Measurements from ENCODE around the gene NOP10.

- TF ChIP-seq, protein P1, sequence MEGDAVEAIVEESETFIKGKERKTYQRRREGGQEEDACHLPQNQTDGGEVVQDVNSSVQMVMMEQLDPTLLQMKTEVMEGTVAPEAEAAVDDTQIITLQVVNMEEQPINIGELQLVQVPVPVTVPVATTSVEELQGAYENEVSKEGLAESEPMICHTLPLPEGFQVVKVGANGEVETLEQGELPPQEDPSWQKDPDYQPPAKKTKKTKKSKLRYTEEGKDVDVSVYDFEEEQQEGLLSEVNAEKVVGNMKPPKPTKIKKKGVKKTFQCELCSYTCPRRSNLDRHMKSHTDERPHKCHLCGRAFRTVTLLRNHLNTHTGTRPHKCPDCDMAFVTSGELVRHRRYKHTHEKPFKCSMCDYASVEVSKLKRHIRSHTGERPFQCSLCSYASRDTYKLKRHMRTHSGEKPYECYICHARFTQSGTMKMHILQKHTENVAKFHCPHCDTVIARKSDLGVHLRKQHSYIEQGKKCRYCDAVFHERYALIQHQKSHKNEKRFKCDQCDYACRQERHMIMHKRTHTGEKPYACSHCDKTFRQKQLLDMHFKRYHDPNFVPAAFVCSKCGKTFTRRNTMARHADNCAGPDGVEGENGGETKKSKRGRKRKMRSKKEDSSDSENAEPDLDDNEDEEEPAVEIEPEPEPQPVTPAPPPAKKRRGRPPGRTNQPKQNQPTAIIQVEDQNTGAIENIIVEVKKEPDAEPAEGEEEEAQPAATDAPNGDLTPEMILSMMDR (conservative IDR thresholded peaks at IDR 0.05; ENCODE audit: low read length), result no peak
- no peak for TF ChIP-seq EZH2phosphoT487 (IDR thresholded peaks at IDR 0.05; ENCODE audit: borderline replicate concordance)
These were observed 13.9 kb downstream of the NOP10 start for GRCh38 chr15:34329006-34329405.
